Measurements from ENCODE around the gene EXOC1. TPM values are rescaled to one million over a fixed set of nuclear protein-coding genes. Genes with fewer than 3 reads are reported as not detected.

The EXOC1 gene
- total RNA-seq, 1 donor = 56.7 TPM

DNA sequence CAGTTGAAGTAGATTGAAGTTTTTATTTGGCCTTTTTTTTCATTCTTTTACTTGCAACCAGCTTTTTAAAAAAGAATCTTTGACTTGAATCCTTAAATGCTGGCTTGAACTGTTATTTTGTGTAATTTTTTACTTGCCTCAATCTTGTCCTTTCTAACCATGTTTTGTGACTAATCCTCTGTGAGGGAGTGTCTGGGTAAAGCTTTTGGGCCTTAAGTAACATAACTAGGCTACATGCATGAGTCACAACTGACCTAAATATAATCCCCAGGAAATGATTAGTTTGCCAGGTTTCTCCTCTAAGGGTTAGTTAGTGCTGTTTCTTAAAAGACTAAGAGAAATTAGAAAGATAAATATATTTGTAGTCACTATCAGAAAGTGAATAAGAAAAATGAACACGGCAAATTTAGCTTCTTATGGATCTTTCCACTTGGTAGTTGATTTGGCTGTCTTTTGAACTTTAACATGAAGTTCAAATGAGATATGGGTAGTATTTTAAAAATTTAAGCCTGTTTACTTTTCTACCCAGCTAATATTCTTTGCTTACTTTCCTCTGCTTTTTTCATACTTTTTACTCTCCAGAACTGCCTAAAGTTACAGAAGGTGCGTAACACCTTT lies 13.0 kb downstream of the EXOC1 start:
- peak overlapping the region; percentile 6 for H3K4me3 ChIP-seq (ENCODE audit: low read depth, low read length)
- TF ChIP-seq, protein P1, sequence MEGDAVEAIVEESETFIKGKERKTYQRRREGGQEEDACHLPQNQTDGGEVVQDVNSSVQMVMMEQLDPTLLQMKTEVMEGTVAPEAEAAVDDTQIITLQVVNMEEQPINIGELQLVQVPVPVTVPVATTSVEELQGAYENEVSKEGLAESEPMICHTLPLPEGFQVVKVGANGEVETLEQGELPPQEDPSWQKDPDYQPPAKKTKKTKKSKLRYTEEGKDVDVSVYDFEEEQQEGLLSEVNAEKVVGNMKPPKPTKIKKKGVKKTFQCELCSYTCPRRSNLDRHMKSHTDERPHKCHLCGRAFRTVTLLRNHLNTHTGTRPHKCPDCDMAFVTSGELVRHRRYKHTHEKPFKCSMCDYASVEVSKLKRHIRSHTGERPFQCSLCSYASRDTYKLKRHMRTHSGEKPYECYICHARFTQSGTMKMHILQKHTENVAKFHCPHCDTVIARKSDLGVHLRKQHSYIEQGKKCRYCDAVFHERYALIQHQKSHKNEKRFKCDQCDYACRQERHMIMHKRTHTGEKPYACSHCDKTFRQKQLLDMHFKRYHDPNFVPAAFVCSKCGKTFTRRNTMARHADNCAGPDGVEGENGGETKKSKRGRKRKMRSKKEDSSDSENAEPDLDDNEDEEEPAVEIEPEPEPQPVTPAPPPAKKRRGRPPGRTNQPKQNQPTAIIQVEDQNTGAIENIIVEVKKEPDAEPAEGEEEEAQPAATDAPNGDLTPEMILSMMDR (IDR thresholded peaks at IDR 0.05; ENCODE audit: insufficient read depth, low read length) = no peak
- peak; percentile 95 for DNase-seq (ENCODE audit: low read depth)

DNA sequence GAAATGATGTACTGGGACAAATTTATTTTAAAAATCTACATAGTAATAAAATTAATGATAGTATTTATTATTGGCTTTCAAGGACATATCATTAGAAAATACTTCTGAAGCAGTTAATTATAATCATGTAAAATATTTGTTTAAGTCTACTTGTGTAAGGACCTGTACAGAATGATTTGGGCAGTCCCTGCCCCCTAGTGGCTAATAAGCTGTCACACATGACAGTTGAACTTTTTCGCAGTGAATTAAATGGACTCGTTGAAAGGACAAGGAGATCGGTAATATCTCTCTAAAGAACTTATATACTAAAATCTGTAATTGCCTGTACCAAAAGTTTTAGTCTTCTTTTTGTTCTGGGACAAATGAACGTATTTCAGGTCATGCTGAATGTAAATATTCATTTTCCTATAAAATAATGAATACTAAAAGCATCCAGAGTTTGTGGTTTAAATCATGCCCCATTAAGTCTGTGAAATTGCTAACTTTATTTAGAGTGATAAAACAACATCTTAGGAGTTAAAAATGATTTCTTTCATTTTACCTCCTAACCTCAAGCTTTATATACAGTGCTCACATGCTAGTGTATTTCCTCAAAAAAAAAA lies 13.6 kb downstream of the EXOC1 start:
- H3K4me3 ChIP-seq (ENCODE audit: low read depth, low read length) = no peak overlapping the region
- TF ChIP-seq, protein P1 (IDR thresholded peaks at IDR 0.05; ENCODE audit: insufficient read depth, low read length) = peak; percentile 83
- DNase-seq (ENCODE audit: low read depth) = peak; percentile 70

DNA sequence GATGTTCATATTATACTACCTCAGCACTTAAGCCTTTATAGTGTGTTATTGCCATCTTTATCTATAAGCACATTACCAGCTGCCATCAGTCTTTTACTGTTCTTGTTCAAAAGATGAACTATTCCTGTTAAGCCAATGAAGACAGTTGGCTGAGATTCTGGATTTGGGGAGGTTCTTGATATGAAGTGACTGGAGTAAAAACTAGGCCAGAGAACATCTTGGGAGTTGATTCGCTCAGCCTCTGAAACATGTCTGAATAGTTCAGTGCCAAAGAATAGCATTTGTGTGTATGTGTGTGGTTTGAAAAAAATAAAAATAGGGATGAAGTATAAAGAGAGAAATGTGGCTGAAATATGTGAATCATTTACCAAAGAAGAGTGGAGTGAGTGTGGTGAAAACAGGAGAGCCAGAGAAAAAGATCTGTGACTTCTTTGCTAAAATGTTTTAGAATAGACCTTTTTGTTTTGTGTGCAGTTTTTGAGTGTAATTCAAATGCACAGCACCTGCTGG lies 15.2 kb downstream of the EXOC1 start:
- TF ChIP-seq, protein P1 (IDR thresholded peaks at IDR 0.05; ENCODE audit: insufficient read depth, low read length) = no peak
- DNase-seq (ENCODE audit: low read depth) = no peak
- no peak overlapping the region for H3K4me3 ChIP-seq (ENCODE audit: low read depth, low read length)

DNA sequence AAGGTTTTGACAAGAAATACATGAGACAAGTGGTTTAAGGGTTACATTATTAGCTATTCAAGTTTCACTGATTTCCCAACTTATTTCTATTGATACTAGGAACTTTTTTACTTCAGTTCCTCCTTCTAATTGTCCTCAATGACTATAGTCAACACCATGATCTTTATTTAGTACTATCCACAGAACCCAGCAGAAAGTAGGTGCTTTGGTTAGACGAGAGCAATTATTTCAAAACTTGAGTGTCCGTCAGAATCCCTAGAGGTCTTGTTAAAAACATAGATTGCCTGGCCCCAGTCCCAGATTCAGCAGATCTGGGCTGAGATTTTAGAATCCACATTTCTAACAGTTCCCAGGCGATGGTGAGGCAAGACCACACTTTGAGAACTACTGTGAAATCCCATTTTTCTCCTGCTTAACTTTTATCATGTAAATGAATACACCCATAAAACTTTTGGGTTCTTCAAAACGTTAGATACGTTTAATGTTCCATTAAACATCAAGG lies 17.9 kb downstream of the EXOC1 start:
- DNase-seq (ENCODE audit: low read depth) = no peak

DNA sequence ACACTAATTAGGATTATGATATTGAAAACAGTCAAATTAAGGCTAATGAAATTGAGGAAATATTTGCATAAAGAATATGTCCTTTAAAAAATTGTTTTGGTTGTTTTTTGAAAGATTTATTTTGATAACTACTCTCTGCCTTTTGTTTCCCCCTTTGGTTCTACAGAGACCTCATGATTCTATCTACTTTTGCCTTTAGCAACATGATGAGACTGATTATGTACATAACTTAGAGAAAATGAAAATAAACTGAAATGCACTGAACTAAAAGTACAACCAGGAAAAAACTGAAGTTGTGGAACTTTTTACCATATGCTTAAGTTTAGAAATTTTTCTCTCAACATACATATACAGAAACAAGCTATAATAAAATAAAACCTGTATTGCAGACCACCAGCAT lies 21.4 kb downstream of the EXOC1 start:
- TF ChIP-seq, protein P1 (IDR thresholded peaks at IDR 0.05; ENCODE audit: insufficient read depth, low read length) = no peak
- DNase-seq (ENCODE audit: low read depth) = no peak

More for the DNA sequence above, 17.9 kb downstream of the EXOC1 start:
- TF ChIP-seq, protein P1 (IDR thresholded peaks at IDR 0.05; ENCODE audit: insufficient read depth, low read length) = no peak
- no peak overlapping the region for H3K4me3 ChIP-seq (ENCODE audit: low read depth, low read length)

DNA sequence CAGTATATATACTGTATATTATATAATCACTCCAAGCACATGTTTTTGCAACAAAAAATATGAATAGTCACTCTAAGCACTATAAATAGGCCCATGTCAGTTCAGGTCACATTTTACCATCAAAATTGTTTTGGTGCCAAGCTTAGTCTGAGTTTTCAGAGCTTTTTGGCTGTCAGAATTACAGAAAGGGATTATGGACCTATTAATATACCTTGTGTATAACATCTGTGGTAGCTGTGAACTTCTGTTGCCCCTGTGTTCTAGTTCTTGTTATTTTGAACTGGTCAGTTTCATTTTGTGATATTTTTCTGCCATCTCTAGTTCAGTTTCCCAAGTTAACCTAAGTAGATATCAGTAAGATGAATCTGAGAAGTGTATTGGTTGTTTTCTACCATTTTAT lies 22.9 kb downstream of the EXOC1 start:
- H3K4me3 ChIP-seq (ENCODE audit: low read depth, low read length) = no peak overlapping the region
- DNase-seq (ENCODE audit: low read depth) = no peak
- TF ChIP-seq, protein P1 (IDR thresholded peaks at IDR 0.05; ENCODE audit: insufficient read depth, low read length) = no peak

More for the DNA sequence above, 21.4 kb downstream of the EXOC1 start:
- H3K4me3 ChIP-seq (ENCODE audit: low read depth, low read length) = no peak overlapping the region

Data from fibroblast of the aortic adventitia (primary cell).